GM19452 (cell line): Measurements from ENCODE around the gene SCN5A.

Experiments
- ATAC-seq: cut with Tn5 transposase; IDR thresholded peaks from one replicate; pipeline ENCODE4 v1.9.1; 2021; ENCODE audit not compliant: unreplicated experiment

Gene SCN5A

DNA sequence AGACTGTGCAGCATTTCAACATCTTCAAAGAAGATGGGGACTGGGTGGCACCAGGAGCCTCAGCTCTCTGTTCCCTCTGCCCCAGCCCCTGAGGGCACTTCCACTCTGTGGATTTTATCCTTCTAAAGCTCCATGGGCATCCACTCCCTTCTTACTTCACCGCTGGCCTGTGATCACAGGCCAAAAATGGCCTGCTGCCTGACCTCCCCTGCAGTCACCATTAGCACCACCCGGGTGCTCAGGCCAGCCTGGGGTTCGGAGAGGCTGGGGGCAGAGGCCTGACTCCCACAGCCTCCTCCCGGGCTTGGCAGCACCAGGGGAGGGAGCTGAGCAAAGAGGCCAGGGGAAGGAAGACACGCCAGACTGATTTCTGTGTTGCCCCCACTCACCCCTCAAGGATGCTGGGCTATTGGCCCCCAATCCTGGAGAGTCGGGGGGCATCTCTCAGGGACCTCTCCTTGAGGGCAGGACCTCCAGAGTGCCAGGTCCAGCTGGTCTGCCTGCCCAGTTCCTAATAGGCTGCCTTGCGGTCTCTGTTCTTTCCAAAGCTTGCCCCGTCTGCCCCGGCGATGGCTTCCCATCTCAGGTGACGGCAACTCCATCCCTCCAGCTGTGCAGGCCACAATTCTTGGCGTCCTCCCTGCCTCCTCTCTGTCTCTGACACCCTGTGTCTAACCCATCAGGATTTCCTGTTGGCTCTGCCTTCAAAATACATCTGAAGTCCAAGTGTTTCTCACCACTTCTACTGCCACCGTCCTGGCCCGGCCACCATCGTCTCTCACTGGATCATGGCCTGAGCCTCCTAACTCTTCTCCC lies 86.2 kb downstream of the SCN5A start:
- no peak for ATAC-seq

DNA sequence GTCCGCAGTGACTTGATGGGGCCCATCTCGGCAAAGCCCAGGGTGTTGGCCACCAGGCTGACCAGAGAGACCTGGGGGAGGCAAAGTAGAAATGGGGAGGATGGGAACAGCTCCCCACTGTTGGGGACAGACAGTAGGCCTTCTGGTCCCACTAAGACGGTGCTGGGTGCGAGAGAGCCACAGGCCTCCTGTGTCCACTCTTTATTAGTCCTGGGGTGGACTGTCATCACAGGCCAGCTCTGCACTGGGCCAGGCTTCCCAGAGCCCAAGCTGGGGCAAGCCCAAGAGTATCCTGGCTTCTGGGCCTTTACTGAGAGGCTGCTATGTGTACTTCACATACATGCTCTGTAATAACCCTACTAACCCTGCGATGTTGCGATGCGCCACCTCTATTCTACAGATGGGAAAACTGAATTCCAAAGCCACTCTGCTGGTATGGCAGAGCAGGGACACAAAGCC lies 87.0 kb downstream of the SCN5A start:
- no peak for ATAC-seq

DNA sequence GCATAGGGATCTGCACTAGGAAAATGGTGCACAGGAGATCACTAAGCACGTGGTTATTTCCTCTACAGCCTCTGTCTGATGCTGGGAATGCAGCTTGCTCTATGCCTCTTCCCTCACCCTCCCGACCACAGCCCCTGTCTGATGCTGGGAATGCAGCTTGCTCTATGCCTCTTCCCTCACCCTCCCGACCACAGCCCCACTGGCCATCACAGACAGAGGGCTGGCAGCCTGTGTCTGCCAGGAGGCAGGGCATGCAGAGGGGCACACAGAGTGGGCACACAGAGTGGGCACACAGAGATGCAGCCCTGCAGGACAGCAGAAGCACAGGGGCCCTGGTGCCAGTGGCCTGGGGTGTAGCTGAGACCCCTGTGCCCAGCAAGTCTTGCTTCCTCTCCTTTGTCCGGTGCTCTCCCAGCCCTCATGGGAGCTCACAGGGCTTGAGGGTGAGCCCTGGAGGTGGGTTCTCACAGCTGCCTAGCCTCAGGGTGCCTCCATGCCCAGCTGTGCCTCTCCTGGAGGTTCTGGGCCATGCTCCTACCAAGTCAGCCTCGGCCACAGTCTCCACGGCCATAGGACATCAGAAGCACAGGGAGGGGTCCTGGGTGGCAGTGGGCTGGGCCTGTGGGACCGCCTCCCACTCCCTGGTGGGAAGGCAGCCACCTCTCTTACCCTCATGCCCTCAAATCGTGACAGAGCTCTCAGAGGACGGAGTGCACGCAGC lies 87.6 kb downstream of the SCN5A start:
- no peak for ATAC-seq

DNA sequence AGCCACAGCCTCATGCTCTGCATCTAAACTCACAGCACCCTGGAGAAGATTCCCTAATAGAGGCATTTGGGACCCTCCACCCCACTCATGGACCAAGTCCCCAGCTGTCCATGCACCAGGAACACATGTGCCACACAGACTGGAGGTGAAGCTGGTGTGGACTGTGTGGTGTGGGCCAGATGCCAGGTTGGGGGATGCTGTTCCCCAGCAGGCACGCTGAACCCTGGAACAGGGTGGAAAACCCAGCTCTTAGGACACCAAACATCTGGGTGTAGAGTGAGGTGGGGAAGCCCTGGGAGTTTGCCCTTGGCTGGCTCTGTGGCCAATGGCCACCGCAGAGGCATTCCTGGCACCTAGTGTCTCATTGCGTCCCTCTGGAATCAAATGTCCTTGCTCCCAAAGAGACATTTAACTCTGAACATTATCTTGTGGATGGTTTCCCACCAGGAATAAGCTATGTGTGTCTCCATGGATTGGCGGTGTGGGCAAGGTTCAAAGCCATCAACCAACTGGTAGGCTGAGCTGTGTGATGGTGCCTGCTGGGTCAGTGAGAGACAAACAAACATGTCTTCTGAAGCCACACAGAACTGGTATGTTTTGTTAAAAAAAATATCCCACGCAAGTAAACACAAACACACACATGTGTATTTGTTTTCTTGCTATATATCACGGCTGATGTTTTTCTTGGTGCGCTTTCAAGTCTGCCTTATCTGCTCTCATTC lies 88.3 kb downstream of the SCN5A start:
- ATAC-seq, result no peak

DNA sequence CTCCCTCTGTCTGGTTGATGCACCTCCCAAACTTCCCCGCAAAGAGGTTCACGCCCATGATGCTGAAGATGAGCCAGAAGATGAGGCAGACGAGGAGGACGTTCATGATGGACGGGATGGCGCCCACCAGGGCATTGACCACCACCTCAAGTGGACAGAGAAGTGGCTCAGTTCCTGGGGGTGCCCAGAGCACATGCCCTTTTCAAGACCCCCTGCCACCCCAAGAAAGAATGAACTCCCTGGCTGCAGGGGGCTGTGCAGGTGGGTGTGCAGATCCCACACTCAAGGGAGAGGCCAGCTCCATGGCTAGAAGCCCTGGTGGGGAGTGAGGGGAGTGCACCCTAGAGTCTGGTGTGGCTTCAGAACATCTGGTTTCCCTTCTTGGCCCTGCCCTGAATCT lies 89.2 kb downstream of the SCN5A start:
- ATAC-seq, result no peak

DNA sequence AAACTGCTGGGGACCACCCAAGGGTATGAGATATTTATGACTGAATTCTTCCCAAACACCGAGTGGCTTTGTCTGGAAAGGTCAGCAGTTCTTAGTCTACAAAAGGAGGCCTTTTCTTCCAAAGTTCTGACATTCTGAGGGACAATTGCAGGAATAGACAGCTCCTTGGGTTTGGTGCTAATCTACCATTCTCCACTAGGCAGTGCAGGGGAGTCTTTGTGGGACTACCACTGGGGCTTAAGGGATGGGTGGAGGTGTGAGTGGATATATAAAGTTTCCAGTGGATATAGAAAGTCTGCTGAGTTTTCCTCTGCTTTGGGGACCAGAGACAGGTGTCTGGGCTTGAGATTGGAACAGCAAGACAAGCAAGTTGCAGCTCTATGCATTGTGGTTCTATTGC lies 90.6 kb downstream of the SCN5A start:
- no peak for ATAC-seq

DNA sequence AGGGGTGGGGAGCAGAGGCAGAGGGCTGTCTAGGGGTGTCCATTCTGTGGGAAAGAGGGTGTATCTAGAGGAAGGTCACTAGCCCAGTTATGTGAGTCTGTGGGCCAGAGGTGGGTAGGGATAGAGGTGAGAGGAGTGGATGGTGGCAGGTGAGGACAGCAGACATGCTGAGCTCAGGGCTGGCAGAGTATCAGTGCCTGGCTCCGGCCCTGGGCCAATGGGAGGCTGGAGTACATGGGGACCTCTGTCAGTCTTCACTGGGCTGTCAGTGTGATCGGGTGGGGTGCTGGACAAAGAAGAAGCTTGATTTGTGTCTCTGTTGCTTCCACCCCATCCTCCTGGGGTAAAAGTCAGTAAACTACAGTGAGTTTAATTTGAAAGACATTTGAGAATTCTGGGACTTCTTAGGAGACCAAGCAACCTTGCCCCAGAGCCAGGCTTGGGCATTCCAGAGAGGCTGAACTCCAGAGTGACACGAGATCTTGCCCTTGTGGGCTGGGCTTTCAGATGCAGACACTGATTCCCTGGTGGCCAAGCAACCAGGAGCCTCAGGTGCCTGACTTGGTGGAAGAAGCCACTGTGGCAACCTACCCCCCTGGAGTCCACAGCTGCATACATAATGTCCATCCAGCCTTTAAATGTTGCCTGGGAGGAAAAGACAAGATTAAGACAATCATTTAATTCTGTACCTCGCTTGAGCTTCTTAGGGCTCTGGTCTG lies 92.7 kb downstream of the SCN5A start:
- ATAC-seq, result no peak

DNA sequence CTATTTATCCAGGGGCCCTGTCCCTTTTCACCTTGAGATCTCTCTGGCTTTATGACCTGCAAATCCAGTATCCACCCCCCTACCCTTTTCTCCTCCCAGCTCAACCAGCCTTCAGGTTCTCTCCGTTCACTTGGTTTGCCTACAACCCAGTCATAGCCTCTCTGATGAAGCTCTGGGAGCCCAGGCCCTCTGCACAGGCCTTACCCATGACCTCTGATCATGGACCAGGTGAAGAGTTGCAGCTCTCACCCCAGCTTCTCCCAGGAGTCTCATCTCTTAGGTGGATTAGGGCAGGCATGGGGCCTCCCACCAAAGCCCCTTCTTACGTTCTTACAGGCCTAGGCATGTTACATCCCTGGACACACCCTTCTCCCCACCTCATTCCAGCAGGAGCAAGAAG lies 93.6 kb downstream of the SCN5A start:
- ATAC-seq, result no peak

DNA sequence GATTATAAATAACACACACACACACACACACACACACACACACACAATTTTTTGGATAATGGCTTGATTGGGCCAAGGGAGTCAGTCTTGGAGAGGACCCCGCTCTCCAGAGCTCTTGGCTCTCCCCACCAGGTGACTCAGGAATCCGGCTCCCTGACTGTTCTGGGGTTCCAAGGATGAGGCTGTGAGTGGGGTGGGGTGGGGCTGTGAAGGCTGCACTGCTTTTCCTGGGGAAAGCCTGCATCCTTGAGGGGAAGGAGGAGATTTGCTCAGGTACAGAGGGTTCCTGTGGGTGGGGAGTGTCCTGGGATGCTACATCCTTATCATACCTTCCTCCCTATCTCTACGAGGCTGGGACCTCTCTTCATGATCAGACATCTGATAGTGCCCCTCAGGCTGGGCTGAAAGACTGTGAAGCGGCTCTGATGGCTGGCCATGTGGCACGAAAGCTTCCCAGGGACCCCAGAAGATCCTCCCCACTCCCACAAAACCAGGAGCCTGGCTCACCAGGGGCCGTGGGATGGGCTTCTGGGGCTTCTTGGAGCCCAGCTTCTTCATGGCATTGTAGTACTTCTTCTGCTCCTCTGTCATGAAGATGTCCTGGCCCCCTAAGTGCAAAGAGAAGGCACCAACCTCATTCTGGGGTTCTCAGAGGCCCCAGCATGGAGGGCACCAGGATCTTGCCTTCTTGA lies 94.2 kb downstream of the SCN5A start:
- ATAC-seq, result no peak

DNA sequence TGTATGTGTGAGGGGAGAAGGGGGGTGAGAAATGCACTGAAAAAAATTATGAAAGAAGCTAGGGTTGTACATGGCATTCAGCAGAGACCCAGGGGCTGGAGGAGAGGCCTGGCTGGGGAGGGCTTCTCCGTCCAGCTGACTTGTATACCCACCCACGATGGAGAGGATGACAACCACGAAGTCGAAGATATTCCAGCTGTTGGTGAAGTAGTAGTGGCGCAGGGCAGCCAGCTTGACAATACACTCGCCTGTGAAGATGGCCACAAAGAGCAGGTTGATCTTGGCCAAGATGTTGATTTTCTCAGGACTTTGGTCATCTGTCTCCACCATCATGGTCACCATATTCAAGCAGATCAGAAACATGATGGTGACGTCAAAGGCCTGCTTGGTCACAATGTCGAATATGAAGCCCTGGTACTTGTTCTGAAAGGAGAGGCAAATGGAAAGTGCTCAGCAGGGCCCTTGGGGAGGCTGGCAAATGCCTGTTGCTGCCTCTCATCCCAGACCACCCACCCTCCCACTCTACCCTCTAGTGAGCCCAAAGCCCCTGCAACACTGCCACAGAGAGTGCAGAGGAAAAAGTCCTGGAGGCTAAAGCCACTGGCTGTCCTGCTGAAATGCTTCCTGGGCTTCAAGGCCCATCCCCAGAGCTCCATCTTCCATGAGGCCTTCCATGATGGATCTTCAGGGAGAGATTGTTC lies 95.2 kb downstream of the SCN5A start:
- no peak for ATAC-seq

DNA sequence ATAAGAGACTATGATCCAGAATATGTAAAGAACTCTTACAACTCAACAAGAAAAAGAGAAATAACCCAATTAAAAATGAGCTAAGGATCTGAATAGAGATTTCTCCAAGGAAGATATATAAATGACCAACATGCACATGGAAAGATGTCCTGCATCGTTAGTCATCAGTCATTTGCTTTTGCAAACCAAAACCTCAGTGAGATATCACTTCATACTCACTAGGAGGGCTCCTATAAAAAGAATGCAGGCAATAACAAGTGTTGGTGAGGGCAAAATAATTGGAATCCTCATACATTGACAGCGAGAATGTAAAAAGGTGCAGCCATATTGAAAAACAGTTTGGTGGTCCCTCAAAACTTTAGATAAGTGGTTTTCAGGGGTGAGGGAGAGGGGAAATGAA lies 96.4 kb downstream of the SCN5A start:
- ATAC-seq, result no peak

DNA sequence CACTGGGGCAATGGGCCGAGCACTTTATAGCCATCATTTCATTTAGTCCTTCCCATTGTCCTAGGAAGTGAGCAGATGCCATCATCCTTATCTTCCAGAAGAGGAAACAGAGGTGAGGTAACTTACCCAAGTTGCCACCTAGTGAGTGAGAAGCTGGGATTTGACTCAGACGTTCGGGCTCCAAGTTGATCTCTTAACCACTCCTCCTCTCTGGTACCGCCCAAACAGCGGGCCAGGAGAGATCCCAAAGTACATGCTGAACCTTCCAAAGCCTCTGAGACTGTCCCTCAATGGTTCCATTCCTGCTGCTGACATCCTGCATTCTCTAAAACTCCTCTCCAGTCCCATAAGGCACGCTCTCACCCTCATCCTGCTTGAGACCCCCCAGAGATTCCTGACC lies 97.1 kb downstream of the SCN5A start:
- ATAC-seq, result no peak

DNA sequence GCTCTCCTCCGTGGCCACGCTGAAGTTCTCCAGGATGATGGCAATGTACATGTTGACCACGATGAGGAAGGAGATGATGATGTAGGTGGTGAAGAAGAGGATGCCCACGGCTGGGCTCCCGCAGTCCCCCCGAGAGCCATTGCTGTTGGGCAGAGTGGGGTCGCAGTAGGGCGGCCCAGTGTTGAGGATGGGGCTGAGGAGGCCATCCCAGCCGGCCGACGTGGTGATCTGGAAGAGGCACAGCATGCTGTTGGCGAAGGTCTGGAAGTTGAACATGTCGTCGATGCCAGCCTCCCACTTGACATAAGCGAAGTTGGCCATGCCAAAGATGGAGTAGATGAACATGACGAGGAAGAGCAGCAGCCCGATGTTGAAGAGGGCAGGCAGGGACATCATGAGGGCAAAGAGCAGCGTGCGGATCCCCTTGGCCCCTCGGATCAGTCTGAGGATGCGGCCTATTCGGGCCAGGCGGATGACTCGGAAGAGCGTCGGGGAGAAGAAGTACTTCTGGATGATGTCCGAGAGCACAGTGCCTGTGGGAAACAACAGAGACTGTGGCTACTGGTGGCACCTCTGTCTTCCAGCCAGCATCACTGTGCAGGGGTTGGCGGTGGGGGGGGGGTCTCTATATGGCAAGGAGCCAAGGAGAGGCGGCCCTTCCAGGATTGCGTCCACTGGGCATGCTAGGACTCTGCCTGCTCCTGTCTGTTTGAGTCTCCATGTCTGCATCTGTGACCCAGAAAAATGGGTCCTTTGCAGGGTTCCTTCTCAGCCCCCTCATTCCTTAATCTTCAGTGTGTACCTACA lies 98.3 kb downstream of the SCN5A start:
- no peak for ATAC-seq

DNA sequence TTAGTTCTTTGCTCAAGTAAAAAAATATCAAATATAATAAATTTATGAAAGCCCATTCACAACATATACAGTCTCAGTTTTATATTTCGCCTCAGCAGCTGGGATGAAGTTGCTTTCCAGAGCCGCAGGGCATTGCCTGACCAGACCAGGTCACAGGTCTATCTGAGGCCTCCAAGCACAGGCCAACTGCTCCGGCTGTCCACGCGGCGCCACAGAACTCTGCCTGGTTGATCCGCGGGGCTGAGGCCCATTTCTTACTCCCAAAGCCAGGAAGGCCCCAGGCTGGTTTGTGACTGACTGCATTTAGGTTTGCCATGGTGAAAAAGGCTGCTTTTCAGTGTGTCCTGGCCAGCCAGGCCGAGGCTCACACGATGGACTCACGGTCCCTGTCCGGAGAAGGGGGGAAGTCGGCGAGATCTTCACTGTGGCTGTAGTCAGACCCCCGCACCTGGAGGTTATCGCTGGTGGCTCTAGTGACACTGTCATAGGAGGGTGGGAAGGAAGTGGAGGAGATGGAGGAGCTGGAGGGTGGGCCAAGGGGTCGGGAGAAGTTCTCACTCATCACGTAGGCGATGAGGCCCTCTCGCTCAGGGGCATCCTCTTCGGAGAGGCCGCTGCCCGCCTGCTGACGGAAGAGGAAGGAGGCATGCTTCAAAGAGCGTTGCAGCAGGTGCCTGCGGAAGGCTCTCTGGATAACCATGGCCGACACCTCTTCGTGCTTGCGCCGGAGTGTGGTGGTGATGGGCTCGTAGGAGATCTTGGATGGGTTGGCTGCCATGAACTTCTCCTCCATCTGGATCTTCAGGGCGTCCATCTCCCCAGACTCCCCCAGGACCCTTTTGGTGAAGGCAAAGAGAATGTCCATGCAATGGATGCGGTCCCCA lies 99.3 kb downstream of the SCN5A start:
- ATAC-seq, result no peak

DNA sequence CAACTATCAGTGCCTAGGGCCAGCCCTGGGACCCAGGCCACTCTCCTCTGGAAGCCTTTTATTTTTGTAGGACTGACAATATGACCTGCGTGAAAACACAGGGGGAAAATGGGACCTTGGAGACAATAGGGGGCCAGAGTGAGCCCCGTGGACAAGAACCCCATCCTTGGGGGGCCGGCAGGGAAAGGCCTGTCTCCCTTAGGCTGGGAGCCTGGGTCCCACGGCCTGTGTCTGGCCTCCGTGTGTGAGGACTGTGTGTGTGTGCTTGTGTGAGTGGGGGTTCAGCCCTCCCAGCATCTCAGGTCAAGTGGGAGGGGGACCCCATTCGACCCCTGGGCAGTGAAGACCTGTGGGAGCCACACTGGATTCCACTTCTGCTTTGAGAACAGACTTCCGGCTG lies 100.0 kb downstream of the SCN5A start:
- ATAC-seq, result no peak

DNA sequence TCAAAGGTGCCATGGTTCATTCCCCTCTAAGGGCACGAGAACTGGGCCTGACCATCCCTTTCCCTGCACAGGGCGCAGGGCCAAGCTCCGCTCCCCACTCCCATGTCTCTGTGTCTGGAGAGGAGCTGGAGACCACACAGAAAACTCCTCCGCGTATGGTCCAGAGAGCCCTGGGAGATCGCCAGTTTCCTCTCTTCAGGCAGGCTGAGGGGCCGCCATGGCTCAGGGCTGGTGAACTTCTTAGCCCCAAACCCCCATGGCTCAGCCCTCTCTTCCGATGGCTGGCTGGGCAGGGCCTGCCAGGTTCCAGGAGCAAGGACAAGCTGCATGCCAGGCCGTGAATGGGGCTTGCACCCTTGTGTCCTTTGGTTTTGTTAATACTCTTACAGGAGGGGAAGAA lies 100.4 kb downstream of the SCN5A start:
- ATAC-seq, result no peak

DNA sequence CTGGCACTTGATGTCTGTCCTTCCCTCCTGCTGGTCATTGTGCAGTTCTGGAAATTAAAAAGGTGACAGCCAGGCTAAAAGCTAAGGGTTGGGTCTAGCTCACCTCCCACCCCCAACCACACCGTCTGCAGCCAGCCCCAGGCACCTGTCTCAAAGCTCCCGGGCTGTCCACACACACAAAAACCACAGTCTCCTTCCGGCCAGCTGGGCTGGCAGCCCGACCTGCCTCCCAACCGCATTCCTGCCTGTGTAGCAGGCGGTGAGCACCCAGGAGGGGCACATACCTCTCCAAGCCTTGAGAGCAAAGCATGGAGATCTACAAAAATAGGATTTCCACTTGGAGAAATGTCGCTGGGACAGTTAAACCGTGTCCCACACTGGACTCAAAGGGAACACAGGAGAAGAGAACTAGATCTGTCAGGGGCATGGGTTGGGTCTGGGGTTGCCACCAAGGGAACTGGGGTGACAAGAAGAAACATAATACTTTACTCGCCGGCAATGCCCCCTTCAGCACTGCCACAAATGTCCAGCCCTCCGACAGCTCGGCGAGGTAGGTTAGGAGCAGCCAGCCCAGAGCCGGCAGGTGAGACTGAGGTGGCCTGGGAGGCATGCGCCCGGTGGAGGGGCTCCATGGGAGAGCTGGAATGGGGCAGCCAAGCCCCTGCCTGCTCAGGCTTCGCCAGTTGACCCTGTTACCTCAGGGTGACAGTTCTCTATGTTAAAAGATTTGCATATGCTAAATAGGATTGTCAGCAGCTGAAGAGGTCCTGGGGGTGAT lies 101.1 kb downstream of the SCN5A start:
- no peak for ATAC-seq
